Loucy (cell line): ENCODE data around the gene TAS1R2.

Experiments
- CTCF ChIP-seq: fragments of 200-600 bp; sonication (generic); conservative IDR thresholded peaks from 2 replicates; pipeline ENCODE4 v1.5.1; 2014; ENCODE audit warnings: mild to moderate bottlenecking, antibody characterized with exemption, low read length
- EZH2phosphoT487 ChIP-seq: fragments of 200-600 bp; IDR thresholded peaks from 2 replicates; pipeline ENCODE4 v1.6.1; 2018; ENCODE audit warnings: antibody characterized with exemption, mild to moderate bottlenecking, moderate library complexity, borderline replicate concordance

GRCh38 chr1:18890706-18891425, 31.4 kb upstream of the TAS1R2 start:
- TF ChIP-seq CTCF = no peak
- no peak for TF ChIP-seq EZH2phosphoT487
